NCI-H2196 (cell line): ENCODE data around the gene PNP.
"Not testable (repeated sequence)": the region's sequence is repeated elsewhere in the genome, so short reads cannot be mapped to it uniquely, and the experiment has no call there.

Experiments
- DNase-seq: peaks from one replicate; lab custom pipeline; 2025; ENCODE audit not compliant: unreplicated experiment; lab: John Stamatoyannopoulos, UW

PNP gene

DNA sequence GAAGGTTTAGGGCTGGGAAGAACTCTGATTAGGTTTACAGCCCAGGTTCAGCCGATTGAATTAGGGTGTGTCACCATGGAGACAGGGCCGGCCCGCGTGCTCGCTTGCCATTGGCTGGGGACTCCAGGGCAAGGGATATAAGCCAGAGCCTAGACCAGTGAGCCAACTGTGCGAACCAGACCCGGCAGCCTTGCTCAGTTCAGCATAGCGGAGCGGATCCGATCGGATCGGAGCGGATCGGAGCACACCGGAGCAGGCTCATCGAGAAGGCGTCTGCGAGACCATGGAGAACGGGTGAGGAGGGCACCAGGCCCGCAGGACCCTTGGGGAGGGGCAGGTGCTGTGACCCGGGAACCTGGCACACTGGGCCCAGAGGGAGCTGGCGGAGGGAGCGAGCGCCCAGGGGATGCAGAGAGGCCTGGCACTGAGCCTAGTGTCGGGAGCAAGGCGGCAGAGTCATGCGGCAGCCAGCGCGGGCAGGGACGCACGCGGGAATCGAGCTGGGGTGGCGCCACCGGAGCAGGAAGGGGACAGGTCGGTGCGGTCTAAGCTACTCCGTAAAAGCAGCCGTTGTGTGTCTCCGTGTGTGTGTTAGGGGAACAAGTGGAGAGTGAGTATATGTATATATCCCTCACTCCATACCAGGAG is at the start of gene PNP:
TSS of gene PNP (plus strand) at position 165 of the 648 bp plus-strand sequence. CDS start at position 284, 119 bp downstream.
- peak; percentile 93 for DNase-seq

DNA sequence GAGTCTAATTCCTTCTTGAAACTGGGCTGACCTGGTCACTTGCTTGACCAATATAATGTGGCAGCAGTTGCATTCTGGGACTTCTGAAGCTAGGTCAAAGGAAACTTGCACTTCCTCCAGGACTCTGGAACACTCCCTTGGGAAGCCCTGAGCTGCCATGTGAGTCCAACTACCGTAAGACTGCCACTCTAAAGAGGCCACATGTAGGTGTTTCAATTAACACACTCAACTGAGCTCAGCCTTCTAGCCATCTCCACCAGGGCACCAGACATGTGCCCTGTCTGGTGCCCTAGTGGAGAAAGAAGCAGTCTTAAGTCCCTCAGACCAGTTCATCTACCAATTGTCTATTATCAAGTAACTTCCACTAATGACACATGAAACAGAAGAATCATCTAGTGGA is 49.8 kb upstream of the PNP start:
- no peak for DNase-seq

DNA sequence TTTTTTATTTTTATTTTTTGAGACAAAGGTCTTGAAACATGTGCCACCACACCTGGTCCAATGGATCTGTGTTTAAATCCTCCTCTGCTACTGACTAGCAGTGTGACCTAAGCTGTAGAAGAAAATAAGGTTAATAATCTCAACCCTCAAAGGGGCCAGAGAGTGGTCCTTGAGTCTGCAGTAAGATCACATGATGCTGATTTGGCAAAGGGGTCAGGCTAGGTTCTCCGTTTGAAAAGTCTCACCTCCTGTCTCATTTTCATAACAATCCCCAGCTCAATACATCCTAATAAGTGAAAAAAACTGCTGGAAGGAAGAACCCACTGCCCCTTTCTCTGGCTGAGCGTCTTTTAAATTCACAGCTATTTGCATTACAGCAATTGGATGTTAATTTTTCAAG is 47.9 kb upstream of the PNP start:
- DNase-seq: no peak

DNA sequence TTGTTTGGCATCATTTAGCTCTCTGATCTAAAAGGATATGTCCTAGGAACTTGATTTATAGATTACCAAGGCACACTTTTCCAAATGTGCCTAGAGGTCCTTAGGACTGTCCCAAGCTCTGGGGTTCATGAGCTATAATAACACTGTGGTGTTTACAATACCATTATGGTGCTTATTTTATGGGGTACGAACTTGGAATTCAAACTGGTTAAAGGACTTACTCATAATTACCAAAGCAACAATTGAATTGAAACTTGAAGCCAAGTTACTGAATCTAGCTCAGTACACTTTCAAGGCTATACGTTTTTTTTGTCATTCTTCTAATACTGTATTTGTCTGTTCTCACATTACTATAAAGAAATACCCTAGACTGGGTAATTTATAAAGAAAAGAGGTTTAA is 46.3 kb upstream of the PNP start:
- DNase-seq: no peak

DNA sequence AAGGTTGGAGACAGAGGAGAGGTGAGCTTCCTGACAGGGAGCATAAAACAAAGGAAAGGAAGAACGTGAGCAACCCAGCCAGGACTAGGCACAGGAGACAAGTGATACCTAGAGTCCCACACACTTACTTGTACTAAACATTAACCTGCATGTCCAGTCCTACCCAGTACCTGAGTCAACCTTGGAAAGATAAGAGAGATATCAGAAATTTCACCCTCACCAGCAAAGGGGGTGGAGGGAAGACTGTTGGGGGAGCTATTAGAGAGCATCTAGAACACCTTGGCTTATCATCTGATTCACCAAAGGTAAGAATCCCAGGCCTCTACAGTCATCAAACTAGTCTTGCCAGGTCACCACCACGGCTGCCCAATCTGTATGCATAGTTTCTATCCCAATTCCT is 44.4 kb upstream of the PNP start:
- no peak for DNase-seq

DNA sequence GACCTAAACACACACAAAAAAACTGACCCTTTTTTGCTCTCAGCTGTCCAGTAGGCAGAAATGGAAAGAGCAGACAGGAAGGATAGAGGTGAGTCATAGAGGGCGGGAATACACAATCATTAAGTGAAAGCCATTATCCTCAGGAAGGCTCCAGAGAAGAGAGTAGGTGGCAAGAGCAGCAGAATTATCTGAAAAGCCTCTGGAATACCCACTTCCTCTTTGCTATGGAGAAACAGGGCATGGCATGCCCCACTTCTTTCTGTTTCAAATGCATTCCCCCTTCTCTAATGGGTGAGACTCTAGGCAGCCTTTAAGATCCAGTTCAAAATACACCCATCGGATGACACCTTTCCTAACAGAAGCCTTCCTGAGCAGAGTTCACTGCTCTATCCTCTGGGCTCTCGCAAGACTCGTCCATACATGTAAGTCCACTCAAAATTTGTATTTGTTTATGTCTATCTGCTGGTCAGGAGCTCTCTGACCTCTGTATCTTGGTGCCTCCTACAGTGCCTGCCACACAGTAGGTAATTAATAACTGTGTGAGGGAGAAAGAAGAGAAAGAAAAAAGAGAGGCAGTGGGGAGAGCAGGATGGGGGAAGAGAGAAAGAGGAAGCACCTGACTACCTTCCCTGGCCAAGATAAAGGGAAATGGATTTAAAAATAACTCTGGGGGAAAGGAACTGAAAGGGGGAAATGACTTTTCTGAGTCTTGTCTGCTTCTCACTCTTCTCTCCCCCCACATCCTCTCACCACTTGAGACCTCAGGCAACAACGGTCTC is 41.8 kb upstream of the PNP start:
- peak; percentile 29 for DNase-seq

DNA sequence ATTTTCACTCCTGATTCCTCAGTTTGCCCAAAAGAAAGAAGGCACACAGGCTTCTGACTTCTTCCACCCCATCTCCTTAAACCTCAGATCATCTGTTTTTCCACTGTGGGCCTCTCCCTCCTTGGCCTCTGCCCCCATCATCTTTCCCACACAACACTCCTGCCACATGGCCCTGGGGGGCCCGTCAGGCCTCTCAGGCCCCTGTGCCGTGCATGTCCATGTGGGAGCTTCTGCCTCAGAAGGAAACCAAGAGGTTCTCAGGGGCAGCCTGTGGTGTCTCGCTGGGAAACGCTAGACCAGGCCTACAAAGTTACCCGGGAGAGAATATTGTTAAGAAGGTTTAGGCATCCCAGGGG is 41.2 kb upstream of the PNP start:
- DNase-seq: no peak

DNA sequence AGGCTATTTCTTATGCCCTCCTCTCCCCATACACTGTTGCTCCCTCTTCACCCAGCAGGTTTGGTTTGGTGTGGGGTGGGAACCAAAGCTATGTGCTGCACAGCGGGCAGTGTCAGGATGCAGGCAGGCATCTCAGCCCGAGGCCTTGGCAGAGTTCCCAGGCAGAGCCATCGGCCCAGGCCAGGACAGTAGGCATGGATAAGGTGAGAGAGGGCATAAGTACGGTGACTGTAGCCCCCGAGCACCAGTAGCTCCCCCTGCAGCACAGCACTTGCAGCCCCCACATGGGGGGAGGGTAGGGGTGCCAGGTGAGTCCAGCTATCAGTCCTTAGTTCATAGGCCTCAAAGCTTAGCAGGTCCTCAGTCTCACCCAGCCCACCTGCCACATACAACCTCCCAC is 40.4 kb upstream of the PNP start:
- peak; percentile 5 for DNase-seq

DNA sequence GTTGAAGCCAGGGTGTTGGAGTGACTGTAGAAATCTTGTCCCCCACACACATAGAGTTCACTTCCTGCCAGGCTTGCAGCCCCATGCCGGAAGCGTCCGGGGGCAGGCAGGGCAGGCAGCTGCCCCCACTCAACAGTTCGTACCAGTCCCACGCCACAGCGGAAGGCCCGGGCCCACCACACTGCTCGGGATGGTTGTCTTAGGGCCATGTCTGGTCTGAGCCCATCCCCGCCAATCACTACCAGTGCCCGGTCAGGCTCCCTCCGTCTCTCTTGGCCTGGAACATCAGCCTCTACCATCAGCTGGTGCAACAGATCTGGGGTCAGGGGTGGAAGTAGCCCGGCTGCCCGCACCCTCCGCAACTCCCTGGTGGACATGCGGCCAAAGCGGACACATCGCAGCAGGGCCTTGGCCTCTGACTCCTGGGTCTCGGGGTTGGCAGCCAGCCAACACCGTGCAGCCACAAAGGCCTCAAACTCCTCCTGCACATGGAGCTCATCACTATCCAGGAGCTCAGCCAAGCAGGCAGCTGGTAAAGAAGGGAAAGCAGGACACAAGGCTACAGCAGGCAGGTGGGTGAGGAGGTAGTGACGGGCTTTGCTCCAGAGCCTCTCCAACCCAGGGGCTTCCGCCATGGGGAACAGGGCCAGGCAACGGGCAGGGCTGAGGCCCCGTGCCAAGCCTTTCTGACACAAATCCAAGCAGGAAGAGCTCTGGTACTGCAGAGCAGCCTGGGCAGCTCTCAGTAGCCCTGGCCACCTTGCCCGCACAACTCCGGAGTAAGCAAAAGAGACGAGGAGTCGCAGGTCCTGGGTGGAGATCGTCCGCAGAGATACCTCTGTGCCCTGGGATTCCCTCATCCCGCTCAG is 39.2 kb upstream of the PNP start:
- DNase-seq: peak; percentile 91

DNA sequence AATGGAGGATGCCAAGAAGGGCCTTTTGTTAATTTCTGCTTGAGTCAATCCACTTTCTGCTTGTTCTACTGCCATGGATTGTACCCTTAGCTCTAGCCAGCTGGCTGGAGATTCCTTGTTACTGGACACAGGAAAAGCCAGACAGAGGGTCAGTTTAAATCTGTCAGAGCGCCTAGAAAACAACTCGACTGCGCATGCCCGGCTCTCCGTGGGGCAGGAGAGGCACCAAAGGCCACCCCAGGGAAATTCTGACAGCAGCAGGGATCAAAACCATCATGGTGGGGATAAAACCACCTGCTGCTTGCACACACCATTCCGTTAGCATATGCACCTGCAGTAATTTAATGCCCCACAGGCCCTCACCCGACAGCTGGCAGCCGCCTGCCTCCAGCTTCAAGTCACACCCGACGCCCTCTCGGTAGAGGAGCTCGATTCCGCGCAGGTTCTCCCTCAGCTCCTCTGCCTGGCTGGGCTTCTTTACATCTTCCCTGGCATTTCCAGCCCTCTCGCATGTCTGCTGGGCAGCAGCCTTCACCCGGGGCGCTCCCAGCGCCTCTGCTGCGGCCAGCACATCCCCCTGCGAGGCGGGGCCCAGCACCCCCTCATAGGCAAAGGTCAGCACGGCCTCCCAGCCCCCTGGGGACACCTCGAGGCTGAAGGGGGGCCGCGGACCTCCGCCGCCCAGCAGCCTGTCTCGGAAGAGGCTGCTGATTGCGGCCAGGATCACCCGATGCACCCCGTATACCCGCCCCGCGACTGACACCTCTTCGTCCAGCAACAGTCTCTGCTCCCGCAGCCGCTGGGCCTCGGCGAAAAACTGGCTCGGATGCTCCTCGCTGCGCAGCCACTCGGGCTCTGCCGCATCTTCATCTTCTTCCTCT is 34.3 kb upstream of the PNP start:
- DNase-seq: peak; percentile 37

DNA sequence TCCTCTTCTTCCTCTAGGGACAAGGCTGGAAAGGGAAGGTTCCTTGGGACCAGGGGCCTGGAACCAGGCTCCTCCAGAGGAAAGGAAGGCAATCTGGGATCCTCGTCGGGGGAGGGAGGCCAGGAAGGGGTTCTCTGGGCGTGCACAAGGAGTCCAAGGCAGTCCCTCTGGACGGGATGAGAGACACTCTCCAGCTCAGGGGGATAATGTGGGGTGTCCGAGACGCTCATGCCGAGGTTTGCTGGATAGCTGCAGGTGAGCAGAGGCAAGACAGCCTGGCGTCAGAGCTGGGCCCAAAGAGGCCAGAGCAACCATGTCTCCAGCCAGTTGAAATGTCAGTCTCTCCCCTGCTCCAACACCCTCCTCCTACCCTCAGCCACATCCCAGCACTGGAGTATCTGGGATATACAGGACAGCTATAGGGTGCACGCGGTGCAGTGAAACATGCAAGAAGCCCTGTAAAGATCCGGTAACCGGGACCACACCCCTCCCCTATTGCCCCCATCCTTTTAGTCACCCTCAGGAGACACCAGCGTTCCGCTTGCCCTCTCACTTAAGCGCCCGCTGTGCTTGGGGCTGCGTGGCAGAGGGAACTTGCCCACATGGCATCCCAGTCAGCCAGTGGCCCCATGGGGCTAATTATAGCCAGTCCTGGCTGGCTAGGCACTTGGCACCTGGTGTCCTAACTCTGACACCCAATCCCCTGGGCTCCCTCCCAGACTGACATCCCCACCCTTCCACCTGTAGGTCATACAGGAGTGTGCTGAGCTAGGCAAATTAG is 33.4 kb upstream of the PNP start, which contains the start of gene KLHL33:
TSS of gene KLHL33 (minus strand) at position 585 of the 781 bp plus-strand sequence. CDS start at position 230, 355 bp downstream.
- DNase-seq: peak; percentile 21

DNA sequence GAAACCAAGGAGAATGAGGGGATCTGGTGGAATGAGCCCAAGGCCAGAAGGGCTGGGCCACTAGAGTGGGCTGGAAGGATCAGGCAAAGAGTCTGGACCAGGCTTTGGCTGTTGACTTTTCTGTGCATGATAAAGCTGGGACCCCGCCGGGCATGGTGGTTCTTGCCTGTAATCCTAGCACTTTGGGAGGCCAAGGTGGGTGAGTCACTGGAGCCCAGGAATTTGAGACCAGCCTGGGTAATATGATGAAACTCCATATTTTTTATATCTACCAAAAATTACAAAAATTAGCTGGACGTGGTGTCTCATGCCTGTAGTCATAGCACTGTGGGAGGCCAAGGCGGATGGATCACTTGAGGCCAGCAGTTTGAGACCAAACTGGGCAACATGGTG is 32.8 kb upstream of the PNP start:
- DNase-seq: no peak

DNA sequence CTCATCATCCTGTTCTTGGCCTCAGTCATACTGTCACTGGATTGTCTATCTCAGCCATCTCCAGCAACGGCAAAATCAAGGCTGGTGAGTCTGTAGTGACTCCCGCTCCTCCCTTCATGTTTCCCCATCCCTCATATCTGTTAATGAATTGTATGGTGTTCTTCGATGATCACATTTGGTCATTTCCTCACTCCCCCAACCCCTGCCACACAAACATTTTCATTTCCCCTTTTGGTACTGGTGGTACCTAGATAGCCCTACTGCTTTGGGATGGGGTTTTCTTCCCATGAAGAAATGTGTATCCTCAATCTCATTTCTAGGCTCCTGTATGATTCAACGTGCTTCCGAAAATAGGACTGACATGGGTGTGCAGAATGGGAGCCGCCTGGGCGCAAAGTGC is 30.5 kb upstream of the PNP start:
- no peak for DNase-seq

DNA sequence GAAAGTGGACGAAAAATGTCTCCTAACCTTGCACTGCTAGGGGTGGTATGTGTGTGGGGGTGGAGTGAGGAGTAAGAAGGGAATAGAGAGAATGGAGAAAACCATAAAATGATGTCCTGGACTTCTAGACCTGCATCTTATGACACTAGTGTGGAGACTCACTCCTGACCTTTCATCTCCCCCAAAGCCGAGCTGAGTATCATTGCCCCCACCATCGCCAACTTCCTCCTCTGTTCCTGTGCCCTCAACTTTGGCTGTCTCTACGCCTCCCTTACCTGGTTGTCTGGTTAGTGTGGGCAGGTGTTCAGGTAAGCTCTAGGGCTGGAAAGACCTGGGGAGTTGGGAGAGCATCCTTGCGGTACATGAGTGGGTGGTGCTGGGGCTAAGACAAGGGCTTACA is 28.7 kb upstream of the PNP start:
- DNase-seq: no peak

DNA sequence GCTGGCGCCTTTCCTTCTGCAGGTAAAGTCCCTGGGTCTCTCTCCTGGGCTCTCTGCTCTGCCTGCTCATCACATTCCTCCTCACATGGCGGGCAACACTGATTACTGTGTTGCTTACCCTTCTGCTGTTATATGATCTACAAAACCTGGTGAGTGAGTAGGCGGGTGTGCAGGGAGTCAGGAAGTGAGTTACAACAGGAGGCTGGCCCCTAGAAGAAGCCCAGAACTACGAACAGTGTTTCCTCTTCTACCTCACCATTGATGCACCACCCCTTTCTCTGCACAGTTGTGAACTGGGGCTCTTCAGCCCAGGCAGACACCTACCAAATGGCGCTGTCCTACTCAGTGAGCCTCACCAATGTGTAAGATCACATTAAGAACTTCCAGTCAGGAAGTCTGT is 28.3 kb upstream of the PNP start:
- no peak for DNase-seq

DNA sequence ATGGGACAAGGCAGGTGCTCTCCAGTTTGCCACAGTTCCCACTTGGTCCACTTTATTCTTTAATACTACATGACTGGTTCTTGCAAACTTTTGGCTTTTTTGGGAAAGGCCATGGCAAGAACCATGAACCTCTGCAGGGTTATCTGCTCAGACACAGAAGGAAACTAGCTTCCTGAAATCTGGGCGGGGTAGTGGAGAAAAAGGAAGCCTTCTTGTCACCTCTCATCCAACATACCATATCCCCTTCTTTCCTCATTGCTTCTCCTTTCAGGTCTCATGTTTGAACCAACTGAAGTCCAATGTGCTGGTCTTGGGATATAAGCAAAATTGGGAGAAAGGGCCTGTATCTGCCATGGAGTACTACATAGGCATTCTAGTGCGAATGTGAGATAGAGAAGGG is 27.7 kb upstream of the PNP start:
- no peak for DNase-seq

DNA sequence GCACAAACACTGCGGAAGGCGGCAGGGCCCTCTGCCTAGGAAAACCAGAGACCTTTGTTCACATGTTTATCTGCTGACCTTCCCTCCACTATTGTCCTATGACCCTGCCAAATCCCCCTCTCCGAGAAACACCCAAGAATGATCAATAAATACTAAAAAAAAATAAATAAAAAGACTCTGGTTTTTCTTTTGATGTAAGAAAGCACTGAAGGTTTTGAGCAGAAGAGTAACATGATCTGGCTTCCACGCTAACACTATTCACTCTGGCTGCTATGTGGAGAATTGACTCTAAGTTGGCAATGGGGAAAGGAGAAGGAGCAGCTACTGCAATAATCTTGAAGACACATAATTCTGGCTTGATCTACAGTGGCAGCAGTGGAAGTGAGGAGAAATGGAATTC is 25.6 kb upstream of the PNP start:
- DNase-seq: not testable (repeated sequence)

DNA sequence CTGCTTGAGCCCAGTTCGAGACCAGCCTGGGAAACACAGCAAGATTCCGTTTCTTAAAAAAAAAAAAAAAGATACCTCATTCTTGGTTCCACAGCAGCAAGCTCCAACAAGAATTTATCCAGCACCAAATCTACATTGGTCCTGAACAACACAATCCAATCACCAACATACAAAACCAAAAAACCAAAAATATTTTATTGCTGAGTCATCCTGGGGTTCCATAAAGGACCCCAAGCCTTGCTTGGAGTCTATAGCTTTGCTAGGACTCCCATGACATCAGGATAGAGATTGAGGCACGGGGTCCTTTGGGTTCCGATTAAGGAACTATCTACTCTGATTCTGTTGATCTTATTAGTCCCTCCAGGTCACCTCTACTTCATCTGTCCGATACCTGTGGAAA is 22.3 kb upstream of the PNP start:
- DNase-seq: no peak

DNA sequence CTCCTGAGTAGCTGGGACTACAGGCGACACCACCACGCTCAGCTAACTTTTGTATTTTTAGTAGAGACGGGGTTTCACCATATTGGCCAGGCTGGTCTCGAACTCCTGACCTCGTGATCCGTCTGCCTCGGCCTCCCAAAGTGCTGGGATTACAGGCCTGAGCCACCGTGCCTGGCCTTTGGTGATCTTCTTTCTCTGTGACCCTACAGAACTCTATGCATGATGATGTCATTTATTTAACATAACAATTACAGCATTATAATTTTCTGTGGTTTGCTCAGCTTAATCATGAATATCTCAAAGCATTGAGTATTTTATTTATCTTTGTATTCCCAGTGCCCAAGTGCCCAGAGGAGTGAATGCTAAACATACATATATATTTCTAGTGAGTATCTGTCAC is 16.4 kb upstream of the PNP start:
- not testable (repeated sequence) for DNase-seq
